ENCODE results near the gene NLRP1. TPM values are rescaled to one million over a fixed set of nuclear protein-coding genes. Genes with fewer than 3 reads are reported as not detected.

The NLRP1 gene
- total and polyA plus RNA-seq, 4 donors, result 1.8 to 5.4 (median 3.0) TPM

DNA sequence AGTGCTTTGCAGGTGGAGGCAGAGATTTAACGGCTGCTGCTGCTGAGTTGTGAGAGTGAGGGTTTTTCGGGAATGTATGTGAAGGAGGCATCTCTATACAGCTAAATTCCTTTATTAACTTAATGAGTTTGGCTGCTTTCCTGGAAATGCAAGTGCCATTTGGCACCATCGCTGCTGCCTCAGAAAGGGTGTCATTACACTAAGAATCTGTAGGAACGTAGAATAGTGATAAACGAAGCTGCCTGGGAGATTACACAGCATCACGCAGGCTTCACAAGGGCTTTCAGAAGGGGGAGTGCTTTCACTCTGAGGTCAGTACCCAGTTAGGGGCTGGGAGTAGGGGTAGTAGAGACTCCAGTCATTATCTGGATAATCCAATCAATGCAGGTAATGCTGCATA is 14.1 kb upstream of the NLRP1 start:
- DNase-seq (ENCODE audit: low spot score), result no peak
- Histone ChIP-seq H3K27ac (ENCODE audit: low read depth in 1 of 2, low read length in 2 of 2) (no peak overlapping the region), H3K9ac (ENCODE audit: low read depth in 1 of 2, low read length in 2 of 2) (no peak overlapping the region), H3K4me1 (ENCODE audit: control insufficient read depth in 4 of 4, insufficient read depth in 4 of 4, low read length in 3 of 4) (no peaks in the 10 kb centered on the region), H3K9me3 (ENCODE audit: control insufficient read depth in 4 of 4, low read length in 3 of 4) (no peaks in the 10 kb centered on the region), H3K4me3 (ENCODE audit: low read depth in 1 of 3, low read length in 3 of 3) (no peak overlapping the region), H3K36me3 (ENCODE audit: control insufficient read depth in 4 of 4, insufficient read depth in 3 of 4, low read depth in 1 of 4, low read length in 3 of 4) (no peaks in the 10 kb centered on the region), H3K27me3 (ENCODE audit: control insufficient read depth in 4 of 4, insufficient read depth in 4 of 4, low read length in 3 of 4) (peaks cover 0 to 8% (median 1%) of the 10 kb centered on the region in 4 donors)
- 42% methylated on average over 6 of the region's 6 CpGs for WGBS
- TF ChIP-seq, protein P1, sequence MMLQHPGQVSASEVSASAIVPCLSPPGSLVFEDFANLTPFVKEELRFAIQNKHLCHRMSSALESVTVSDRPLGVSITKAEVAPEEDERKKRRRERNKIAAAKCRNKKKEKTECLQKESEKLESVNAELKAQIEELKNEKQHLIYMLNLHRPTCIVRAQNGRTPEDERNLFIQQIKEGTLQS (IDR thresholded peaks at IDR 0.05), result no peak
- TF ChIP-seq, protein P2, sequence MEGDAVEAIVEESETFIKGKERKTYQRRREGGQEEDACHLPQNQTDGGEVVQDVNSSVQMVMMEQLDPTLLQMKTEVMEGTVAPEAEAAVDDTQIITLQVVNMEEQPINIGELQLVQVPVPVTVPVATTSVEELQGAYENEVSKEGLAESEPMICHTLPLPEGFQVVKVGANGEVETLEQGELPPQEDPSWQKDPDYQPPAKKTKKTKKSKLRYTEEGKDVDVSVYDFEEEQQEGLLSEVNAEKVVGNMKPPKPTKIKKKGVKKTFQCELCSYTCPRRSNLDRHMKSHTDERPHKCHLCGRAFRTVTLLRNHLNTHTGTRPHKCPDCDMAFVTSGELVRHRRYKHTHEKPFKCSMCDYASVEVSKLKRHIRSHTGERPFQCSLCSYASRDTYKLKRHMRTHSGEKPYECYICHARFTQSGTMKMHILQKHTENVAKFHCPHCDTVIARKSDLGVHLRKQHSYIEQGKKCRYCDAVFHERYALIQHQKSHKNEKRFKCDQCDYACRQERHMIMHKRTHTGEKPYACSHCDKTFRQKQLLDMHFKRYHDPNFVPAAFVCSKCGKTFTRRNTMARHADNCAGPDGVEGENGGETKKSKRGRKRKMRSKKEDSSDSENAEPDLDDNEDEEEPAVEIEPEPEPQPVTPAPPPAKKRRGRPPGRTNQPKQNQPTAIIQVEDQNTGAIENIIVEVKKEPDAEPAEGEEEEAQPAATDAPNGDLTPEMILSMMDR (IDR thresholded peaks at IDR 0.05; ENCODE audit: low read depth, low read length, missing input control), result no peak
- TF ChIP-seq RAD21 (IDR thresholded peaks at IDR 0.05) (no peak), TAF1 (conservative IDR thresholded peaks at IDR 0.05) (no peak), FOXA1 (IDR thresholded peaks at IDR 0.05) (no peak), HNF4G (IDR thresholded peaks at IDR 0.05) (no peak), RXRA (IDR thresholded peaks at IDR 0.05) (no peak), EGR1 (IDR thresholded peaks at IDR 0.05; ENCODE audit: low read depth in 2 of 2) (no peak), FOXA2 (IDR thresholded peaks at IDR 0.05) (no peak), NR2F2 (IDR thresholded peaks at IDR 0.05) (no peak), HNF4A (conservative IDR thresholded peaks at IDR 0.05) (no peak), GABPA (IDR thresholded peaks at IDR 0.05 in 1 of 2, conservative IDR thresholded peaks at IDR 0.05 in 1 of 2) (no peak), SP1 (IDR thresholded peaks at IDR 0.05) (no peak), JUND (IDR thresholded peaks at IDR 0.05) (no peak), YY1 (IDR thresholded peaks at IDR 0.05) (no peak)
- TF ChIP-seq, protein P3, sequence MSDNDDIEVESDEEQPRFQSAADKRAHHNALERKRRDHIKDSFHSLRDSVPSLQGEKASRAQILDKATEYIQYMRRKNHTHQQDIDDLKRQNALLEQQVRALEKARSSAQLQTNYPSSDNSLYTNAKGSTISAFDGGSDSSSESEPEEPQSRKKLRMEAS (IDR thresholded peaks at IDR 0.05), result no peak
- TF ChIP-seq, protein P4, sequence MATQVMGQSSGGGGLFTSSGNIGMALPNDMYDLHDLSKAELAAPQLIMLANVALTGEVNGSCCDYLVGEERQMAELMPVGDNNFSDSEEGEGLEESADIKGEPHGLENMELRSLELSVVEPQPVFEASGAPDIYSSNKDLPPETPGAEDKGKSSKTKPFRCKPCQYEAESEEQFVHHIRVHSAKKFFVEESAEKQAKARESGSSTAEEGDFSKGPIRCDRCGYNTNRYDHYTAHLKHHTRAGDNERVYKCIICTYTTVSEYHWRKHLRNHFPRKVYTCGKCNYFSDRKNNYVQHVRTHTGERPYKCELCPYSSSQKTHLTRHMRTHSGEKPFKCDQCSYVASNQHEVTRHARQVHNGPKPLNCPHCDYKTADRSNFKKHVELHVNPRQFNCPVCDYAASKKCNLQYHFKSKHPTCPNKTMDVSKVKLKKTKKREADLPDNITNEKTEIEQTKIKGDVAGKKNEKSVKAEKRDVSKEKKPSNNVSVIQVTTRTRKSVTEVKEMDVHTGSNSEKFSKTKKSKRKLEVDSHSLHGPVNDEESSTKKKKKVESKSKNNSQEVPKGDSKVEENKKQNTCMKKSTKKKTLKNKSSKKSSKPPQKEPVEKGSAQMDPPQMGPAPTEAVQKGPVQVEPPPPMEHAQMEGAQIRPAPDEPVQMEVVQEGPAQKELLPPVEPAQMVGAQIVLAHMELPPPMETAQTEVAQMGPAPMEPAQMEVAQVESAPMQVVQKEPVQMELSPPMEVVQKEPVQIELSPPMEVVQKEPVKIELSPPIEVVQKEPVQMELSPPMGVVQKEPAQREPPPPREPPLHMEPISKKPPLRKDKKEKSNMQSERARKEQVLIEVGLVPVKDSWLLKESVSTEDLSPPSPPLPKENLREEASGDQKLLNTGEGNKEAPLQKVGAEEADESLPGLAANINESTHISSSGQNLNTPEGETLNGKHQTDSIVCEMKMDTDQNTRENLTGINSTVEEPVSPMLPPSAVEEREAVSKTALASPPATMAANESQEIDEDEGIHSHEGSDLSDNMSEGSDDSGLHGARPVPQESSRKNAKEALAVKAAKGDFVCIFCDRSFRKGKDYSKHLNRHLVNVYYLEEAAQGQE (IDR thresholded peaks at IDR 0.05), result no peak
- TF ChIP-seq, protein P5, sequence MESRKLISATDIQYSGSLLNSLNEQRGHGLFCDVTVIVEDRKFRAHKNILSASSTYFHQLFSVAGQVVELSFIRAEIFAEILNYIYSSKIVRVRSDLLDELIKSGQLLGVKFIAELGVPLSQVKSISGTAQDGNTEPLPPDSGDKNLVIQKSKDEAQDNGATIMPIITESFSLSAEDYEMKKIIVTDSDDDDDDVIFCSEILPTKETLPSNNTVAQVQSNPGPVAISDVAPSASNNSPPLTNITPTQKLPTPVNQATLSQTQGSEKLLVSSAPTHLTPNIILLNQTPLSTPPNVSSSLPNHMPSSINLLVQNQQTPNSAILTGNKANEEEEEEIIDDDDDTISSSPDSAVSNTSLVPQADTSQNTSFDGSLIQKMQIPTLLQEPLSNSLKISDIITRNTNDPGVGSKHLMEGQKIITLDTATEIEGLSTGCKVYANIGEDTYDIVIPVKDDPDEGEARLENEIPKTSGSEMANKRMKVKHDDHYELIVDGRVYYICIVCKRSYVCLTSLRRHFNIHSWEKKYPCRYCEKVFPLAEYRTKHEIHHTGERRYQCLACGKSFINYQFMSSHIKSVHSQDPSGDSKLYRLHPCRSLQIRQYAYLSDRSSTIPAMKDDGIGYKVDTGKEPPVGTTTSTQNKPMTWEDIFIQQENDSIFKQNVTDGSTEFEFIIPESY (IDR thresholded peaks at IDR 0.05), result no peak

Data from liver (tissue), 9 donors.